Measurements from ENCODE around the gene TBC1D9.

TBC1D9 gene

GRCh38 chr4:140756319-140757231 is at the start of gene TBC1D9:
TSS of gene TBC1D9 (minus strand) at chr4:140756385. CDS start at chr4:140756045, 340 bp downstream.
- peak; percentile 80 for DNase-seq (ENCODE audit: low read depth)
- TF ChIP-seq CTCF (conservative IDR thresholded peaks at IDR 0.05; ENCODE audit: control insufficient read depth, insufficient read depth, low read depth, low read length): no peak
- peak within 1 kb of the TSS; percentile 63 for H3K4me3 ChIP-seq (ENCODE audit: control insufficient read depth, low read depth, low read length)

- no peak for TF ChIP-seq CTCF (conservative IDR thresholded peaks at IDR 0.05; ENCODE audit: control insufficient read depth, insufficient read depth, low read depth, low read length)
- no peak for DNase-seq (ENCODE audit: low read depth)
- H3K4me3 ChIP-seq (ENCODE audit: control insufficient read depth, low read depth, low read length): no peak overlapping the region
Observed at GRCh38 chr4:140805293-140805692, 49.1 kb upstream of the TBC1D9 start.

GRCh38 chr4:140802591-140802990 is 46.4 kb upstream of the TBC1D9 start:
- no peak for TF ChIP-seq CTCF (conservative IDR thresholded peaks at IDR 0.05; ENCODE audit: control insufficient read depth, insufficient read depth, low read depth, low read length)
- DNase-seq (ENCODE audit: low read depth): no peak
- H3K4me3 ChIP-seq (ENCODE audit: control insufficient read depth, low read depth, low read length): no peak overlapping the region

GRCh38 chr4:140800666-140801065 is 44.5 kb upstream of the TBC1D9 start:
- no peak for TF ChIP-seq CTCF (conservative IDR thresholded peaks at IDR 0.05; ENCODE audit: control insufficient read depth, insufficient read depth, low read depth, low read length)
- no peak overlapping the region for H3K4me3 ChIP-seq (ENCODE audit: control insufficient read depth, low read depth, low read length)

GRCh38 chr4:140799686-140800225 is 43.6 kb upstream of the TBC1D9 start:
- DNase-seq (ENCODE audit: low read depth): no peak
- H3K4me3 ChIP-seq (ENCODE audit: control insufficient read depth, low read depth, low read length): no peak overlapping the region

More at GRCh38 chr4:140800666-140801065, 44.5 kb upstream of the TBC1D9 start:
- DNase-seq (ENCODE audit: low read depth): no peak

GRCh38 chr4:140793291-140793690 is 37.1 kb upstream of the TBC1D9 start:
- H3K4me3 ChIP-seq (ENCODE audit: control insufficient read depth, low read depth, low read length): no peak overlapping the region
- no peak for TF ChIP-seq CTCF (conservative IDR thresholded peaks at IDR 0.05; ENCODE audit: control insufficient read depth, insufficient read depth, low read depth, low read length)
- no peak for DNase-seq (ENCODE audit: low read depth)

More at GRCh38 chr4:140799686-140800225, 43.6 kb upstream of the TBC1D9 start:
- no peak for TF ChIP-seq CTCF (conservative IDR thresholded peaks at IDR 0.05; ENCODE audit: control insufficient read depth, insufficient read depth, low read depth, low read length)
